Measurements from ENCODE around the gene TNFAIP6.

GRCh38 chr2:151347906-151348305 is 9.5 kb upstream of the TNFAIP6 start:
- no peak for TF ChIP-seq CTCF (IDR thresholded peaks at IDR 0.05)
- TF ChIP-seq POLR2A (IDR thresholded peaks at IDR 0.05), result no peak

All from lower leg skin (tissue), 3 donors.